Suppressor macrophage treated with lipopolysaccharide for 1 hour (primary cell): ENCODE measurements around the gene LRRC4C.
A peak's percentile ranks its signal among the peaks of the same experiment; 100 is the strongest.

Source experiments
- DNase-seq, 3 donors: peaks; one replicate each; pipeline ENCODE4 v3.0.0-alpha.2; 2020 to 2022

LRRC4C gene

DNA sequence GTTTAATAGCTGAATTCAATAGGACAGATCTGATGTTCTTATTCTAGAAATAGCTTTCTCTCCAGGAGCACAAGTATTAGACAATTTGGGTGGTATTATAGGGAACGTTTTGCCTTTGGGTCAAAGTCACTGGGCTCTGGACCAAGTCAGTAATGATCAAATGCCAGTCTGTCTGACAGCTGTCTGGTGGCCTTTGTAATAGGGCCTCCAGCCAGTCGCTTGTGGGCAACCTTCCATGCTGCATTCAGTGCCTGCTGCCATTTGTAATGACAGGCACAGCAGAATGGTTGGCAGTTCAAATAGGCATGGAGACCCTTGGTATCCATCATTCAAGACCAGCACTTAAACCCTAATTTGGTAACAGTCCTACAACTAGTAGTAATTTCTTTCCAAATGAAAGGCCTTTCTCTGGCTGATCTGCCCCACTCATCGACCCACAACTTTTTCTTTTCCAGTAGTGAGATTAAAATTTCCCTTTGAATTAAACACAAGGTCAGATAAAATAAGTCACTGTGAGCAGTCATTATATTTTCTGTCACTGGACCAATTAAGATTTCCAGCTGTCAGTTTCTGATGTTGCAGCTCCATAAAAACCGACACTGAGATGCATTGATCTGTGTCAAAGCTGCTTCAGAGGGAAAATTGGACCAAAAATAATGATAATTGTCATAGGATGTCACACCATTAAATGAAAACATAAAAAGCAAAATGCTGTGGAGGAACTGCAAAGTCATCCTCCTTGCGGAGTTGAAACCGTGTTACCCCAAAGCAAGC lies 1038.1 kb downstream of the LRRC4C start:
- no peak for DNase-seq

DNA sequence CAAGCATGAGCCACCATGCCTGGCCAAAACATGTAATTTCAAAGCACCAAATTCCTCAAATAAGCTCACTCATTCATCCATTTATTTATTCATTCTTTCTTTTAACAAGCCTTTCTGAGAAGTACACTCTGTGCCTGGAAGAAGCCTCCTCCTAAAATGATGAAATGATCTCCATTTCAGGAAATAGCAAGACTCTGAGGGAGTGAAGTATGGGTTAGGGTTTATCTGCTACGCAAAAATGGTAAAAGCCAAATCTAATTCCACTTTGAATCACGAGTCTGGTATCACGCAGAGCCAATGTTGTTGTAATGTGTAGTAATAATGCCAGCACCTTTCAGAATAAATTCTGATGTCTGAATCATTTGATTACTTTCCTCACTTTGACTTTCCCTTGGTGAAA lies 1041.8 kb downstream of the LRRC4C start:
- DNase-seq = no peak

DNA sequence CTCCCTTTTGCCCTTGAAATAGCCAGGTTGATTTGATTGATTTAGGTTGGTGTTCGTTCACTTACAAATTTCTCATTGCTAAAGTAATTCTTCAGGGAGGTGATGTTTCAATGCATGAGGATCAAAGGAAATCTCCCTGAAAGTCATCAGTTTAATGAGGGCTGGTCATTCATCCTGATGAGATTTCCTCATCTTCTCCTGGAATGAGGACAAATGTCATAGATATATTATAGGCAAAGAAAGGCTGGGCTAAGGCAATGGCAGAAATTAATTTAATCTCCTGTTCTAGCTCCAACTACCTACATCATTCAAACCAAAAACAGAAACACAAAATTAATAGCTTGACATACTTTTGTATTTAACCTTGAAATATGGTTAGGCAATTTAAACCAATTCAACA lies 1052.1 kb downstream of the LRRC4C start:
- DNase-seq = no peak

DNA sequence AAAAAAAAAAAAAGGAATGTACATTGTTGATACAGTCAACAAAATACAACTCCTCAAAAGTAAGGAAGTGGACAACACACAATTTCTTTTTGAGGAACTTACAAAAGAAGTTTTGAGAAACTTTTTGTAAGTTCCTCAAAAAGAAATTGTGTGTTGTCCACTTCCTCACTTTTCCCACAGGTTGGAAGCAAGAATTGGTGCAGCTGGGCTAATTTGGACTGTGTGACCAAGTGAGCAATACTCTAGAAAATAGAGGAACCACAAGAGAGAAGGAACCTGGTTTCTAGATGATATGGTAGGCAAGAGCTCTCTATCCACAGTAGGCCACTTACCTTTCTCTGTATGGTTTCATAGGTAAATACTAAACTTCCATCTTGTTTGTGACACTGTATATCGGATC lies 1053.8 kb downstream of the LRRC4C start:
- peak in 1 of 3 donors; percentile 0 for DNase-seq

DNA sequence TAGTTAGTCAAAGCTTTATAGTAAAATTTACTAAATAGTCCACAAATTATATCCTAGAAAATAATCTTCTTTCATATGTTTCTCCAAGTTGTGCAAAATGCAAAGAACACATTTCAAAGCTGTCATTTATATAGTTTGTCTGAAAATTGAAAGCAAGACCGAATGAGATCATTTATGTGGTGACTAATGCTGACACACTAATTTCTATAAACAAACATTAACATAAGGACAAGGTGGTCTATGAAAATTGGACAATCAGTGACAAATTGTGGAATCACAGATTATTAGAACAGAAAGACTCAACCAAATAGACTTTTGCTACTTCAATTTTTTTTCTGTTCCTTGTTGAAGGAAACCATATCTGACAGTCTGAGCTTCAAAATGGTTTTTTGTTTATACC lies 1056.1 kb downstream of the LRRC4C start:
- no peak for DNase-seq

DNA sequence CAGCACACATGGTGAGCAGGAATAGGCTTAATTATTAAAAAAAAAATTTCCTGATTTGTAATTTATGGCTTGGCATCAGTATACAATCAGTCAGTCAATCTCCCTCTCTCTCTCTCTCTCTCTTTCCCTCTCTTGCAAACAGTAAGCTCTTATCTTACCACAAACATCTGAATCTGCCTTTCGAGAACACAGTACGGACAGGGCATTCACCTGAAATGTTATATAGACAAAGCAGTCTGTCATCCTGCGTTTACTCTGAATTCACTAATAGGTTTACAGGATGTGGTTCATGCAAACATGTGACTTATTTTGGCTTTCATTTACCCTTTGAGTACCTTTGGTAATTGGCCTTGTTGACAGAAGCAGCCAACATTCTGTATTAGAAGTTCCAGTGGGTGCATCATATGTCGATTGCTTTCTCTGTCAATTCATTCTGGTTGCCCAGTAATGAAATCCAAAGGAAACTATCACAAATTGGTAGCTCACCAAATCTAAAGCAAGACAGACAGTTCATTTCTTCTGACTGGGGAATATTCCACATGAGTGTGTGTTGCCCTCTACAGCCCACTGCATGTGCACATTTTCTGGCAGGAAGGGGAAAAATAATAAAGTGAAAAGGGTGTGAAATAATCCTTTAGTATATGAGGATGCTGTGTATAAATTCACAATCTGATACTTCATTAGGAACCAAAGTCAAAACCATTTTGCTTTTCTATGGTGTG lies 1058.2 kb downstream of the LRRC4C start:
- DNase-seq = no peak

DNA sequence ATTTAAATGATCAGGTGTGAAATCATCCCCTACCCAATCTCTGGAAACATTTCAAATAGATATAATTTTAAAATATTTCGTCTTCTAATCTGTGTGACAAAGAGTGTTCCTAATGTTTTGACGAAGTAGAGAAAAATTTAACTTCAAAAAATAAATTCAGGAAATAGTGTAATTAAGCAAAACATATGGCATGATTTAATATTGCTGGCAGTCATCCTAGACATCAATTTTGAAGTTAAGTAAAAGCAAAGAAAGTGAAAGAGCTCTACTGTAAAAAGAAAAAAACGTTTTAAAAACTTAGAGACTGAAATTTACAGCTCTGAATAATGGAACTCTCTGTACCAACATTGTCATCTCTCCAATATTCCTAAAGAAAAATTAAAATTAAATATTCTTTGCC lies 1062.3 kb downstream of the LRRC4C start:
- no peak for DNase-seq

DNA sequence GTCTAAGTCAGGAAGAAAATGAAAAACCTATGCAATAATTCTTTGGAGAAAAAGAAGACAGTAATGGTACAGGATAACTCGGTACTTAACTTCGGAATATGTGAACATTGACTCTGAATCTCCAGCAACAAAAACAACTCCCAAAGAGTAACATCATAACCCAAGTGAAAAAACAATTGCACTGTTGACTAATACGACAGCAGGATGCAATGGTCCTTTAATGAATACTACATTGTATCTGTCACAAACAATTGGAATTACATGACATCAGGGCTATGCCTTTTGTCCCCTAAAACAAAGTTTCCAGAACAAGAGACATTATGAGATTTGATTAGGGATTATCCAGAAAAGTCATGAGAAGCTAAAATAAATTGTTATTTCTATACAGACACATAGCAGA lies 1065.9 kb downstream of the LRRC4C start:
- no peak for DNase-seq

DNA sequence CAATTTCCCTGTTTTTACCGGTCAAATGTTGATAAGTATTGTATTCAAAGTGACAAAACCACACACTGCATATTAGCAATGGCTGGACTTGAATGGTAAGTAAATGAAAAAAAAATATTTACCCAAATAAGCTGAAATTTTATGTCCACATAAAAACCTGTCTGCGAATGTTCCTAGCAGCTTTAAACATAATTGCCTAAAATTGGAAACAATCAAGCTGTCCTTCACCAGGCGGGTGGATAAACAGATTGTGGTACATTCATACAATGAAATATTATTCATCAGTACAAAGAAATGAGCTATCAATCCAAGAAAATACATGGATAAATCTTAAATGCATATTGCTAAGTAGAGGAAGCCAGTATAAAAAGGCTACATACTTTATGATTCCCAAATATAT lies 1067.8 kb downstream of the LRRC4C start:
- no peak for DNase-seq

DNA sequence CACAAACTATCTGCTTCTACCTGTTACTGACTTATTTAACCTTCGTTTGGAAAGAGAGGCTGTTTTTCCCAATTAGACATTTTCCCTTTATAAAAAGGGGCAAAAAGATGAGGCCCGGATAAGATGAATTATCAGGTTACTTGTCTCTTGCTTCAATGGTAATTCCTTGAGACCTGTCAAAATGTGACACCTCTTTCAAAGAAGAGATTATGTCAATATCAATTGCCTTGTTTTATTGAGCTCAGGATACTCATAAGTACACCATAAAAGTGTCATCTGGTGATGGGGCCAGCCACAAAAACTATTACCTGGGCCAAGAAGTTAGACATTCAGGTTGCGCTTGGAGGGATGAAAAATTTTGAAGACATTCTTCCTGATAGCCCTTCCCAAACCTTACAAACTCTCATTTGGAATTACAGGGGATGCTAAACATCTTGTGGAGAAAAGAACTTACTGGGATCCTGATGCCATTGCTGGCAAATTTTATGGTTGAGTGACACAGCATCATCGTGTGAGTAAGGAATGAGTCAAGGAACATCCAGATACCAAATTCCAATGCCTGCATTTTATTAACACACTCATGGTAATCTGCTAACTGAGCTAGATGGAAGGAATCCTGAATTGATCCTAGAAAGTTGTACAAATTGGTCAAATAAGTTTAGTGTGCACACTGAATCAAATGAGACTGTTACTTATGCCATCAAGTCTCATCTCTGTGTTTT lies 1071.2 kb downstream of the LRRC4C start:
- no peak for DNase-seq

DNA sequence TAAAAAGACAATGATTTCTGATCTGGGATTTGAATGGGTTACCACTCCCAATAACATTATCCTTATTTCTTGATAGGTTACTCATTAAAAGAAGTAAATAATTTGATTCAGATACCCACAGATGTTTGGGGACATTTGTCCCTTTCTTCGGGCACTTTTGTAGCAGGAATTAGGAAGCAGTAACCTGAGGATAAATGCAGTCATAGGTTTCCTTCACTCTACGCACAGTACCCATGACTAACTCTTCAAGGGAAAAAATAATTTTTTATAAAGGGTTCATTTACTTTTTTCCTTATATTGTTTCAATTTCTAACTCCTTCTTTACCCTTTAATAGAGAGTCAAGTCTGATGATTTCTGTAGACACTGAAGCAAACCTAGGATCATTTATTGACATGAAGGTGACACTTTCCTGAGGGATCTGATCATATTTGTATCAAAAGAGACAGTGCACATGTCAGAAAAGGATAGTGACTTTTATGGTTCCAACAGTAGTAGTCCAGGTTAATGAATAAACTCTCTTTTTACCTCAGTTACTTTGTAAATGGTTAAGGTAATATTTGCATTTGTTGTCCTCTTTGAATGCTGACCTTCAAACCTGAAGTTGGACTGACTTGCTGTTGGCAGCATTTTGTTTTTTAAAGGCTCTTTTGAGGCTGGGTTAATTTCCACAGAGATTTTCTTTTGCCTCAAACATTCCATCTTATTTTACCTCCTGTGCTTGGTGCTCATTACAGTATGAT lies 1072.0 kb downstream of the LRRC4C start:
- DNase-seq = no peak

DNA sequence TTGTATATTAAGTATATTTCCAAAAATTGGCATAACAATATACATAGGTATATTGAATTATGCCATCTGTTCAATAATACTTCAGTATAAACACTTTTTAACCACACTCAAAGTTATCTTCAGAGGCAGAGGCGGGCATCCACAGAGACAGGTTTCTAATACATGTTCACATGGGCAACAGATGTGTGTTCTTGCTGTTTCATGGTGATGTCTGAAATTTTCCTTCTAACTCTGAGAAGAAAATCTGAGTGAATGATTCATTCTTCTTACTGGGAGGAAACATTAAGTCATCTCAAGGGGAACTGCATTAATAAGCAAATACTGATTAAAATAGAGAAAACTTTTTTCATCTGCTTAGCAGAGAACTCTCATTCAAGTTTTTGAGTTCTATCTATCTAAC lies 1074.5 kb downstream of the LRRC4C start:
- DNase-seq = no peak

DNA sequence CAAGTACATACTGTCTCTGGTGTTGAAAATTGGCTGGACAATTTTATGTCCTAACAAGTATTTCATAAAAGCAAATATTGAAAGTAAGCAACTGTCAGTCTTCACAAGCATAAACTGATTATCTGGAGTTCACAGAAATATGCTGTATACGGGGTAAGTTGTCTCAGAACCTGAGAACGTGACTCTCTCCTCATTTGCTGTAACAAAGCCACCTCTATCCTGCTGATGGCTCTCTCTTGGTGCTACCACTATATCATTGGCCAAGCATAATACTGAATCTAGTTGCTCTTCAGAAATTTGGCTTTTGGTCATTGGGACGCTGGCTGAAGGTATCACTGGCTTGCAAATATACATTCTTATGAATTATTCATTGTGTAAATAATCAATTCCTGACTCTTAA lies 1078.0 kb downstream of the LRRC4C start:
- DNase-seq = no peak

DNA sequence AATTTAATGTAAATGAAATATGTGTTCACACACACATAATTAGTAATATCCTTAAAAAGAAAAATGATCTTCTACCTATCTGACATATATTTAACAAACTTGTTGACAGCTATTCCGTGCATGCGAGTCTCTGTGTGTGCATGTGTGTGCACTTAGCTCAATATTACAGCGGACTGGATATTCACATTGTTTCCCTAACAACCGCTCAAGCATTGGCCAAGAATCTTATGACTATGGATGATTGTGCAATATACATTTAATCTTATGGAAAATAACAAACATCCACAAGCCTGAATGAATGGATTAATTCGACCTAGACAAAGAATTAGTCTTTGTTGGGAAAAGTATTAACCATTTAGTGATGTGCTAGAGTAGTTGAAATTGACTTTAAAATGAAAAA lies 1078.6 kb downstream of the LRRC4C start:
- DNase-seq = no peak

DNA sequence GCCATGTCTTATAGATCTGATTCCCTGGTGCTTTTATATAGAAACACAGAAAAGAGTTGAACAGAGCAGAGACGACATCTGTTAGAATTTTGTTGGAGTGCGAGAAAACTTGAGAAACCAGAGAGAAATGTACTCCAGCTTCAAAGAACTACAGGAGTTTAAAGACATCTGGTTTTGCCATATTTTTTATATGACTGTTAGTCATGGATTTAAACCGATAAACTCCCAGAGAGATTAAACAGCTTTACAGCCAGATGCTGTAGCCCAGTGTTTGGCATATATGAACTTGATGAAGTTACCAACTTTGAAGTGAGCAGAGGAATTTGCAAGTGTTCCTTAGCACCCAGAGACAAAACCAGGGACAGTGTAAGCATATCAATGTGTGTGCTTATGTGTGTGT lies 1083.1 kb downstream of the LRRC4C start:
- no peak for DNase-seq

DNA sequence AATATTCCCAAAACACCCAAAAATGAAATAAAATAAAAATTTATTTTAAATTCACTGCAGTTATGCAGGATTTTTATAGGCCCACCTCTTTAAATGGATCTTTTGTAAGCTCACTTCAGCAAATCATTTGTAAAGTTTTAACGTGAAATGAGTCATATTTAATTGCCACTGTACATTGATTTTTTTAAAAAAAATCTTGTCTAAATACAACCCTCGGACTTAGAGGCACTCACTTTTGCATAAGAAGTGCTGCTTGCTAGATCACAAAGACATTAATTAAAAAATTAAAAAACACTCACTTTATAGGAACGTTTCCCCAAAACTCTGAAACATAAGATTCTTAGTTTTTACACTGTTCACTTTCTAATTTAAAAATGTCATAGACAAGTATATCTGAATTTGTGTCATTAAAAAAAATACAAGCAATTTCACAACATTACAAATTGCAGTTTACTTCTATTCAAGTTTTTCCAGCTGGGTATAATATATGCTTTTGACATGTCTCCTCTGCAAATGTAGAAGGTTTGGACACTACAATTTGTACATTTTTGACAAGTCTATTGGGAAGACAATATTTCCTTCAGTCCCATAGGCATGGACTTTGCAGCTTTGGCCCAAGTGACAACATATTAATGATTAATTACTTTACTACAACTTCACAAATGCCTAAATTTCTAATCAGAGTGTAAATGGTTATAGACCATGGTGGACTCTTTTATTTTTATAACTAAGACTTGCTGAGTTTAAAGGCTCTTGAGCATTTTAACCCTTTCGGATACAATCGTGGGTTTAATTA lies 1088.4 kb downstream of the LRRC4C start:
- no peak for DNase-seq

DNA sequence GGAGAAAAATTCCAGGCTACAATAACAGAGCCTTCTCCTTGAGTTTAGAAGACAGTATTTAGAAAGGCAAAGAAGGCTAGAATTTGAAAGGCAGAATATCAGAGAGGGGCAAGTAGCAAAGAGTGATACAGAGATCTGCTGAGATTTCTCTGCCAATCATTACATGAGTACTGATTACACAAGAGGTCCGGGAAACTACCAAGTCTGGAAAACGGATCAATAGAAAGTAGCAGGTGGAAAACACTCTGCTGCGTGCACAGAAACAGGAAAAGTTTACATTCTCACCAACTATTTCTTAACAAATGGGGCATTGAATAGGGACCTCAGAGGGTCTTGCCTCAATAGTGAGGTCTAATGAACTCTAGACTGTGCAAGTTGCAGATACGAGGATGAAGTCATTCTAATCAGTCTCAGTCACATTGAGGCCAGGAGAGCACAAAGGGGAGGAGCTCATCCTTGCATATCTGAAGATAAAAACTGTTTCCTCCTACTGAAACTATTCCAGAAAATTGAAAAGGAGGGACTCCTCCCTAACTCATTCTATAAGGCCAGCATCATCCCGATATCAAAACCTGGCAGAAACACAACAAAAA lies 1099.2 kb downstream of the LRRC4C start:
- no peak for DNase-seq

DNA sequence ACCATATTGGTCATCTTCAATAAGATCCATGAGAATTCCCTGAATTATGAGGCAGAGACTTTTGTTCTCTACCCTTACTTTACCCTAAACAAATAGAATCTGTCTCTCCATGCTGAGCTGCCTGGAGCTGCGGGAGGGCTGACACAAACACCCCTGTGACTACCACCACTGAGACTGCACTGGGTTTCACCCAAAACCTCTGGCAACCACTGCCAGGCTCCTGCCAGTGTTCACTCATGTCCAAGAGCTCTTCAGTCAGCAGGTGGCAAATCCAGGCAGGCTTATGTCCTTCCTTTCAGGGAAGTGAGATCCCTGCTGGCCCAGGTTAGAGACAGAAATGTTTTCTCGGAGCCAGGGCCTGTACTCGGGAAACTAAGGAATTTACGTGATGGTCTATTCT lies 1105.3 kb downstream of the LRRC4C start:
- no peak for DNase-seq

DNA sequence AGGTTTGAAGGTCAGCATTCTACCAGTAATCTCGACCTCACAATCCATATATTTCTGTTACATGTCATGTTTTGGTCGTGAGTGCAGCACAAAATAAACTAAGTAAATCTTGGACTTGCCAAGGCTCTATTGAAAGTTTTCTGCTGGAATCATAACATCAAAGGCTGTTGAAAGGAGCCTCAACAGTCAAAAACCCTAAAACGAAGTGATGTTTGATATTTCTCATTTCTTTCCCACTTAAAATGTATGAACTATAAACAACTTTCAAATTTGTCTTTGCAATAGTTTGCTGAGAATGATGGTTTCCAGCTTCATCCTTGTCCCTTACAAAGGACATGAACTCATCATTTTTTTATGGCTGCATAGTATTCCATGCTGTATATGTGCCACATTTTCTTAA lies 1118.5 kb downstream of the LRRC4C start:
- DNase-seq = no peak

DNA sequence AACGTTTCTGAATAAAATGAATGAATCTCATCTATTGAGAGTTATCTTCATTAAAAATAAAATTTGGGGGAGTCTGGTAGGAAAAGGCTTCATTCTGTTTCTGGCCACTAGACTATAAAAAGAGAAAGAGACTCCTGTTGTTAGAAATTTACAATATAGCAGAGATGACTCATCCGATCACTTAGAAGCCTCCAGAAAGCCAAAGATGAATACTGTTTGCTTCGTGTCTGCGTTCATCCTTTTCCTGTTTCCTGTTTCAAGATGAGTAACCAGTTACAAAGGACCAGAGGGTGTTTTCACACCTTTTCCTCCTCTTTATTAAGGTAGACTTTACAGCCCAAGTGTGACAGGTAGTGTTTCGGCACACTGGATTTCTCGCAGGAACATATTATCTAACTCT lies 1120.7 kb downstream of the LRRC4C start:
- DNase-seq = no peak

DNA sequence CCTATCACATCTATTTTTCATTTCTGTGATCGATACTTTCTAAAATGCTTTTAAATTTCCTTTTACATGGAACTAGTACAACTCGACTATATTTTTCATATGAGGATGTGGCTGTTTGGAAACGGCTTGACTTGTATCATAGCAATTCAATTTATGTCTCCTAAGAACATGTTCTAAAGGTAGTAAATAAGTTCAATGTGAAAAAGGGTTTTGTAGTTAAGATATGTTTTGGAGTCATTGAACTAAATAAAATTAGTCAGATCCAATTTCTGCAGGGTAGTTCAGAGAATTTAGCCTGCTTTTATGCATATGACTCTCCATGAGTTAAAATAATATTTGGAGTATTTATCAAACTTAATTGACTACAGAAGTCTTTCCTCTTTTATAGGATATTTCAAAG lies 1121.4 kb downstream of the LRRC4C start:
- DNase-seq = no peak

DNA sequence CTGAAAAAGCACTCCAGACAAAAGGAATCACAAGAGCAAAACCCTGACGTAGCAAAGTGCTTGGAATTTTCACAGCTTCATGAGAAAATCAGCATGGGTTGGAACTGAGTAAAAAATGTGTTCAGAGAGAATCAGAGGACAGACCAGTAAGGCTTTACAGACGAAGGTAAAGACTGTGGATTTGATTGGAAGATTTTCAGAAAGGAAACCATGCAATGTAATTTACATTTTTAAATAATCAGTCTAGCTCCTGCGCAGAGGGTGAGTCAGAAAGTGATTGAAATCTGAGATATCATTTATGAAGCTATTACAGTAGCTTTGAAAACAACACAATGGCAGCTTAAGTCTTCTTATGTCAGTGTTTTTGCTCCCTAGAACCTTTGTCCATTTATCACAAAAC lies 1122.3 kb downstream of the LRRC4C start:
- DNase-seq = no peak
